Mesenchymal stem cell (in vitro differentiated cells and primary cell): ENCODE results near the gene GBF1.

Source experiments
- DNase-seq: peaks from one replicate; pipeline ENCODE4 v3.0.0-alpha.2; 2013
- H2AFZ ChIP-seq: one replicate; pipeline ENCODE4 v1.6.1; 2013; ENCODE audit warnings: low read depth, mild to moderate bottlenecking, control low read depth, inconsistent platforms, low read length, moderate library complexity
- H2AK5ac ChIP-seq: 2 replicates; pipeline ENCODE4 v1.6.1; 2013; ENCODE audit warnings: low read length, moderate library complexity, mild to moderate bottlenecking, inconsistent platforms; ENCODE audit not compliant: severe bottlenecking
- H2BK120ac ChIP-seq: one replicate; pipeline ENCODE4 v1.6.1; 2013; ENCODE audit warnings: low read depth, mild to moderate bottlenecking, inconsistent platforms, low read length, moderate library complexity
- H2BK12ac ChIP-seq, 2 experiments: one replicate each; pipeline ENCODE4 v1.6.1; 2013; ENCODE audit warnings: inconsistent platforms in 2 of 2, low read length in 2 of 2, mild to moderate bottlenecking in 2 of 2, moderate library complexity in 2 of 2, control low read depth in 1 of 2
- H2BK15ac ChIP-seq: one replicate; pipeline ENCODE4 v1.6.1; 2013; ENCODE audit warnings: mild to moderate bottlenecking, low read depth, inconsistent platforms; ENCODE audit not compliant: poor library complexity, severe bottlenecking
- H2BK5ac ChIP-seq: 2 replicates; pipeline ENCODE4 v1.6.1; 2013; ENCODE audit warnings: low read depth, mild to moderate bottlenecking, low read length, control low read depth, inconsistent platforms; ENCODE audit not compliant: poor library complexity, severe bottlenecking
- H3K14ac ChIP-seq, 2 experiments: one replicate each; pipeline ENCODE4 v1.6.1; 2013; ENCODE audit warnings: inconsistent platforms in 2 of 2, low read length in 2 of 2, control low read depth in 1 of 2, mild to moderate bottlenecking in 1 of 2, moderate library complexity in 1 of 2
- H3K18ac ChIP-seq, 2 experiments: one replicate each; pipeline ENCODE4 v1.6.1; 2013; ENCODE audit warnings: inconsistent platforms in 2 of 2, low read length in 2 of 2, control low read depth in 1 of 2, low read depth in 1 of 2, mild to moderate bottlenecking in 1 of 2
- H3K23ac ChIP-seq, 2 experiments: one replicate each; pipeline ENCODE4 v1.6.1; 2013; ENCODE audit warnings: inconsistent platforms in 2 of 2, low read length in 2 of 2, mild to moderate bottlenecking in 2 of 2, moderate library complexity in 2 of 2, control low read depth in 1 of 2
- H3K27ac ChIP-seq: 2 replicates; pipeline ENCODE4 v1.5.1; 2013; ENCODE audit warnings: mild to moderate bottlenecking, moderate library complexity, low read length, control low read depth, inconsistent platforms; ENCODE audit not compliant: poor library complexity, severe bottlenecking
- H3K27me3 ChIP-seq, 2 experiments: 2 replicates each; pipeline versions ENCODE4 v1.6.1 to v1.7.0; 2013; ENCODE audit warnings: low read length in 2 of 2, mild to moderate bottlenecking in 2 of 2, moderate library complexity in 2 of 2, control low read depth in 1 of 2, inconsistent platforms in 1 of 2; ENCODE audit not compliant: control insufficient read depth in 1 of 2, insufficient read depth in 1 of 2
- H3K36me3 ChIP-seq, 2 experiments: 2 replicates each; pipeline versions ENCODE4 v1.6.1 to v1.7.0; 2013; ENCODE audit warnings: low read length in 2 of 2, control low read depth in 1 of 2, inconsistent platforms in 1 of 2, low read depth in 1 of 2, mild to moderate bottlenecking in 1 of 2; ENCODE audit not compliant: insufficient read depth in 2 of 2, control insufficient read depth in 1 of 2
- H3K4ac ChIP-seq, 2 experiments: one replicate each; pipeline ENCODE4 v1.6.1; 2013; ENCODE audit warnings: inconsistent platforms in 2 of 2, low read length in 2 of 2, mild to moderate bottlenecking in 2 of 2, moderate library complexity in 2 of 2, control low read depth in 1 of 2, low read depth in 1 of 2
- H3K4me1 ChIP-seq: 2 replicates; pipeline ENCODE4 v1.6.1; 2013; ENCODE audit warnings: low read depth, low read length, control low read depth; ENCODE audit not compliant: control insufficient read depth, insufficient read depth
- H3K4me2 ChIP-seq: 2 replicates; pipeline ENCODE4 v1.6.1; 2013; ENCODE audit warnings: low read length, mild to moderate bottlenecking, inconsistent platforms; ENCODE audit not compliant: poor library complexity, severe bottlenecking
- H3K4me3 ChIP-seq, 2 experiments: 2 replicates each; pipeline versions ENCODE4 v1.5.1 to v1.7.0; 2013; ENCODE audit warnings: low read length in 2 of 2, mild to moderate bottlenecking in 2 of 2, control low read depth in 1 of 2, low read depth in 1 of 2; ENCODE audit not compliant: insufficient read depth in 1 of 2
- H3K79me1 ChIP-seq: replicated peaks from 2 replicates; pipeline ENCODE4 v1.6.1; 2013; ENCODE audit warnings: mild to moderate bottlenecking, control low read depth, low read length, inconsistent platforms; ENCODE audit not compliant: poor library complexity, severe bottlenecking
- H3K9ac ChIP-seq: 2 replicates; pipeline ENCODE4 v1.7.0; 2013; ENCODE audit warnings: mild to moderate bottlenecking, low read length, moderate library complexity
- H3K9me3 ChIP-seq: 2 replicates; pipeline ENCODE4 v1.7.0; 2013; ENCODE audit warnings: mild to moderate bottlenecking, low read length; ENCODE audit not compliant: control insufficient read depth
- H4K8ac ChIP-seq: one replicate; pipeline ENCODE4 v1.6.1; 2013; ENCODE audit warnings: inconsistent platforms, mild to moderate bottlenecking, low read length, moderate library complexity
- H4K91ac ChIP-seq: one replicate; pipeline ENCODE4 v1.6.1; 2013; ENCODE audit warnings: mild to moderate bottlenecking, low read length, inconsistent platforms
- WGBS: methylation state at CpG from one replicate; pipeline ENCODE4 v1.1.7; 2013; ENCODE audit warnings: mixed read lengths; 5-methylcytosine and 5-hydroxymethylcytosine counted together

The GBF1 gene

DNA sequence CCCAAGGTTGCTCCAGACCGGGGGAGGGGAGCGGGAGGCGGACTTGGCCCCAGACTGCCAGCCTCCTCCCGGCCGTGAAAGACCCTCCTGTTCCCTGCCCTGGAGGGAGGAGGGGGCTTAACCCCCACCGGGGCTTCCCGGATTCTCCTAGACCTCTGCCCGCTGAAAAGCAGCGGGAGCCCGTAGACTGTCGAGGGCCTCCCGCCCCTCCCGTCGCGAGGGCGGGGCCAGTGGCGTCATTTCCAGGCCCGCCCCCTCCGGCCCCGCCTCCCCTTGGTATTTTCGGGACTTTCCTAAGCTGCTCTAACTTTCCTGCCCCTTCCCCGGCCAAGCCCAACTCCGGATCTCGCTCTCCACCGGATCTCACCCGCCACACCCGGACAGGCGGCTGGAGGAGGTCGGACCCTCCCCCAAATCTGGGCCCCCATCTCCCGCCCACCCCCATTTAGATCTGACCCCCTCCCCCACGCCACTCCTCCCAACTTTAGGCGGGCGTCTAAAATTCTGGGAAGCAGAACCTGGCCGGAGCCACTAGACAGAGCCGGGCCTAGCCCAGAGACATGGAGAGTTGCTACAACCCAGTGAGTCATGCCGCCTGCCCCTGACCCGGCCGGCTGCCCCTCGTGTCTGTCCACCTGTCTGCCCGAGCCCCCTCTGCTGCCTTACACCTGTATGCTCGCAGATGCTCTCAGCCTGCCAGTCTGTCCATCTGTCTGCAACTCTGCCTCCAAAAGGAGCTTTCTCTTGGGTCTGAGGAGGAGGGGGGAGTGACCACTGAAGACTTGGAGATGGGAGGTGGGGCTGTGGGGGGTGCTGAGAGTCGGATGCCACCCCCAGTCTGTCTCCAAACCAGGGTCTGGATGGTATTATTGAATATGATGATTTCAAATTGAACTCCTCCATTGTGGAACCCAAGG is 150.3 kb downstream of the GBF1 start, which contains the start of gene NFKB2:
Gene NFKB2 (plus strand): TSS at position 306 of the 917 bp plus-strand sequence. CDS start 255 bp downstream, at position 561.
- Histone ChIP-seq H3K4ac (peak within 1 kb of the TSS; percentile 28 to 94), H3K27ac (peak within 1 kb of the TSS; percentile 30), H2BK15ac (peak within 1 kb of the TSS; percentile 78), H2AK5ac (peak within 1 kb of the TSS; percentile 25), H3K9ac (peak within 1 kb of the TSS; percentile 90), H3K14ac (peak within 1 kb of the TSS in 1 of 2 experiments; percentile 96), H2BK120ac (peak within 1 kb of the TSS; percentile 54), H3K9me3 (no peaks in the 10 kb centered on the region), H4K91ac (peak within 1 kb of the TSS; percentile 79), H2BK12ac (peak within 1 kb of the TSS in 1 of 2 experiments; percentile 94), H2BK5ac (no peak within 1 kb of the TSS), H3K79me1 (peaks cover 23% of the 10 kb centered on the region), H3K27me3 (peaks cover 0 to 4% of the 10 kb centered on the region in 2 experiments), H3K4me2 (peak within 1 kb of the TSS; percentile 99), H3K23ac (peak within 1 kb of the TSS in 1 of 2 experiments; percentile 95), H2AFZ (peak within 1 kb of the TSS; percentile 68), H3K4me3 (peak within 1 kb of the TSS; percentile 76 to 92), H3K36me3 (peaks cover 16 to 35% of the 10 kb centered on the region in 2 experiments), H3K4me1 (peaks cover 42% of the 10 kb centered on the region), H4K8ac (peak within 1 kb of the TSS; percentile 65), H3K18ac (peak within 1 kb of the TSS; percentile 80 to 95)
- WGBS = 2% methylated on average over 37 of the region's 42 CpGs
- peak; percentile 96 for DNase-seq

- Histone ChIP-seq H3K27ac (no peak overlapping the region), H3K18ac (no peak overlapping the region), H3K4me2 (peak overlapping the region; percentile 99), H3K14ac (no peak overlapping the region), H2BK5ac (no peak overlapping the region), H4K91ac (peak overlapping the region; percentile 74), H2BK120ac (peak overlapping the region; percentile 54), H2BK12ac (peak overlapping the region in 1 of 2 experiments; percentile 33), H3K4me3 (peak overlapping the region; percentile 17 to 92), H3K4ac (peak overlapping the region in 1 of 2 experiments; percentile 28), H3K27me3 (no peaks in the 10 kb centered on the region), H3K79me1 (peaks cover 23% of the 10 kb centered on the region), H2AK5ac (peak overlapping the region; percentile 25), H3K9ac (peak overlapping the region; percentile 90), H4K8ac (no peak overlapping the region), H3K23ac (no peak overlapping the region), H2BK15ac (no peak overlapping the region), H3K4me1 (peaks cover 48% of the 10 kb centered on the region), H3K9me3 (no peaks in the 10 kb centered on the region), H3K36me3 (peaks cover 22 to 41% of the 10 kb centered on the region in 2 experiments), H2AFZ (no peak overlapping the region)
- no peak for DNase-seq
- WGBS = 84% methylated on average over 4 of the region's 4 CpGs
Measured at GRCh38 chr10:102396317-102396650, 151.0 kb downstream of the GBF1 start.

DNA sequence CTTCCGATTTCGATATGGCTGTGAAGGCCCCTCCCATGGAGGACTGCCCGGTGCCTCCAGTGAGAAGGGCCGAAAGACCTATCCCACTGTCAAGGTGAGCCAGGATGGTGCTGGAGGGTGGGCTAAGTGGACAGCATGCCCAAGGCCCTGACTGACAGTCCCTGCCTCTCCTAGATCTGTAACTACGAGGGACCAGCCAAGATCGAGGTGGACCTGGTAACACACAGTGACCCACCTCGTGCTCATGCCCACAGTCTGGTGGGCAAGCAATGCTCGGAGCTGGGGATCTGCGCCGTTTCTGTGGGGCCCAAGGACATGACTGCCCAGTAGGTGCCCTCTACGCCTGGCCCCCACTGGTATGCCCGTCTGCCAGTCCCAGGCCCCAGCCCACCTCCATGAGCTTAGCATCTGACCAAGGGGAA is 151.4 kb downstream of the GBF1 start:
- Histone ChIP-seq H3K27me3 (no peaks in the 10 kb centered on the region), H2BK5ac (no peak overlapping the region), H3K36me3 (peaks cover 27 to 45% of the 10 kb centered on the region in 2 experiments), H3K4me1 (peaks cover 53% of the 10 kb centered on the region), H3K23ac (no peak overlapping the region), H2BK120ac (no peak overlapping the region), H3K9ac (peak overlapping the region; percentile 90), H3K4me2 (no peak overlapping the region), H3K27ac (no peak overlapping the region), H2AFZ (no peak overlapping the region), H3K18ac (no peak overlapping the region), H2AK5ac (peak overlapping the region; percentile 25), H2BK15ac (no peak overlapping the region), H3K9me3 (no peaks in the 10 kb centered on the region), H3K4ac (no peak overlapping the region), H3K4me3 (peak overlapping the region in 1 of 2 experiments; percentile 92), H3K14ac (no peak overlapping the region), H4K91ac (peak overlapping the region; percentile 74), H3K79me1 (peaks cover 23% of the 10 kb centered on the region), H2BK12ac (peak overlapping the region in 1 of 2 experiments; percentile 23), H4K8ac (no peak overlapping the region)
- 98% methylated on average over 12 of the region's 12 CpGs for WGBS
- DNase-seq = no peak
